HG03060 (cell line): ENCODE measurements around the gene RNF169.
"Not testable (repeated sequence)": the region's sequence is repeated elsewhere in the genome, so short reads cannot be mapped to it uniquely, and the experiment has no call there.

Experiments used
- ATAC-seq: cut with Tn5 transposase; IDR thresholded peaks from one replicate; pipeline ENCODE4 v1.9.1; 2021; ENCODE audit warnings: low read depth, moderate number of reproducible peaks; ENCODE audit not compliant: unreplicated experiment

RNF169 gene

GRCh38 chr11:74818283-74818946 is 69.8 kb downstream of the RNF169 start:
- no peak for ATAC-seq

DNA sequence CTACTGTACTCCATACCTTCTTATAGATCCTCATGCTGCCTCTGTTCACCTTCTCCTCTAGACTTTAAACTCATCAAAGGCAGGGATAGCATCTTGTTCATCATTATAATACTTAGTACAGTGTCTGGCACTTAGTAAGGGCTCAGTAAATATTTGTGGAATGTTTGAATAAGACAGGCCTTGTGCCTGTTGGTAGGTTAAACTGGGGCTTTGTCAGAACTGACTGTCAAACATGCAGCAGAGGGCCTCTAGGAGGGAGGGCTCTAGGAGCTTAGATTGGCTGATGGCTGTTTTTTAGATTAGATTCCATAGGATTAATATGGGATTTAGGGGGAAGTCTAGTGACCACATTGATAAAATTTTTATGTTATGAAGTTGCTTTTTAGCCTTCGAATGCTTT is 70.8 kb downstream of the RNF169 start:
- ATAC-seq: no peak

DNA sequence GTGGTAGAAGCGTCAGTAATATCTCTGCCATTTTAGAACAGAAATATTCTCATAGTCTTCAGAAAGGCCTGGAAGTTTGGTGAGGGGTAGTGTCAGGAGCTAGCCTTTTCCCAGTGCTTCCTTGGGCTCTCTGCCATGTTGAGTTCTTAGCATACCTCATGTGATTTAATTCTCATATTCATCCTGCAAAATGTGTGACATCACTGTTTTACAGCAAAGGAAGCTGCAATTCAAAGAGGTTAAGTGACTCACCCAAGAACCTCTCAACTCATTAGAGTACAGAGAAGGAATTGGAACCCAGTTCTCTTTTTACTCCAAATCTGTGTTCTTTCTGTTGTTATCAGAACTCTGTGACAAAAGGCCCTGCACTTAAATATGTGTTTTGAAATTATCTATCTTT is 72.1 kb downstream of the RNF169 start:
- ATAC-seq: no peak

DNA sequence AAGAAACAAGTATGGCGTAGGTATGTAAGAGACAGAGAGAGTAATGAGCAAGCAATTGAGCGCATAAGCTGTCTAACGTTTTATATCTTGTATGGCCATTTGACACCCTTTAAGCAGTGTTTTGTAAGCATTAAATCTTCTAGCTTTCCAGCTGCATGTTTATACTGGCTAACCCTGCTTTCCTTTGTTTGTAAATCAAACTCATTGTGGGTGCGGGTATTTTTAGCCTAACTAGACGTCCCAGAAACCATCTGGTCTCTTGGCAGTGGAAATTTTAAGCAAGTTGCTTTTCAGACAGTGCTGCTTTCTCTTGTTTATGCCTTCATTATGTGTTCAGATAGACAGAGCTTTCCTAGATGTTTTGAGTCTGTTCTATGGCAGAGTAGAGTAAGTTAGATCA is 73.5 kb downstream of the RNF169 start:
- ATAC-seq: no peak

- no peak for ATAC-seq
Measured at GRCh38 chr11:74824285-74824982, 75.8 kb downstream of the RNF169 start.

GRCh38 chr11:74825596-74825995 is 76.9 kb downstream of the RNF169 start:
- not testable (repeated sequence) for ATAC-seq

- no peak for ATAC-seq
Measured at GRCh38 chr11:74826901-74827300, 78.3 kb downstream of the RNF169 start.

DNA sequence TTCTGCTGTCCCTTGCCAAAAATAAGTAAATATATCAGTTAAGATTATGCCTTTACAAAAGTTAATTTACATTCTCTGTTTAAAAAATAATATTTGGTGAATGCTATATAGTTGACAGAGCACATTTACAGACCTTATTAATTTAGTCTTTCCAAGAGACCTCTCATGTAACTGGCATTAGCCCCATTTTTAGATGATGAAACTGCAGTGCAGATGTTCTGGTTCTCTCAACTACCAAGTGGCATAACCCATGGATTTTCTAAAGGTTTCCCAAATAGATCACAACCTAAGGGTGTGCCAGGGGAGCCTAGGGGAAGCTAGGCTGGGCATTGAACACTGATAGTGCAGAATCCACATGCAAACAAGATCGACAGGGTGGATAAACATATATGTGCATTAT is 88.5 kb downstream of the RNF169 start:
- ATAC-seq: no peak

DNA sequence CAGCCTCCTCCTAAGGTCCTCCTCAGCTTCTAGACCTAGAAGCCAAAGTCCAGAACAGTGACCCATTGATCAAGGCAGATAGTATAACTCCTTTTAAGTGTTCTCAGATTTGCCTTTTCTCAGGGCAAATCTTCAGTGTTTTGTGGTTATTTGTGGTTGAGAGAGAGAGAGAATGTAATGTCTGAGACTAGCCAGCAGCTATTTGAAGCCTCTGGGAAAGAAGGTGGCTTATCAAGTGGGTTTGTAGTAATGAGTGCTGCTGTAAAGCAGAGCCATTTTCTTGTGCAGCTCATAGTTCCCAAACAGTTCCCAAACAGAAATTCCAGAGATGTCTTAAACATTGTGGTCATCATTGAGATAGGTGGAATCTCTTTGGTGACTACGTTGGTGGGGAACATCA is 89.5 kb downstream of the RNF169 start:
- no peak for ATAC-seq

DNA sequence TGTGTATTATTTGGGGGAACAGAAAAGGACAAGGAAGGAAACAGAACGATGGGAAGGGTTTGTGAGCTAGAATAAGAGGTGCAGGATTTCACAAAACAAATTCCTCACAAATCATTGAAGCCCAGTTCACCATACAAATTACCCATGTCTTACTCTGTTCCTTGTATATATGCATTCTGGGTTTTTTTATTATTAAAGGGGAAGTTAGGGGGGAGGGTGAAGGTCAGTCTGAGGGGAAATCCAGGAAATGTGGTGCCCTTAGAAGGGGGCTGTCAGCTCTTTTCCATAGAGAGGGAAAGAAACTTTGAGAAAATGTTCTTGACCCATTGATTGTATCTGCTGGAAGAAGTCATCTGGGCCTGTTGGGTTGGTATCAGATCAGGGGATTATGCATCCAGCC is 90.8 kb downstream of the RNF169 start:
- no peak for ATAC-seq

DNA sequence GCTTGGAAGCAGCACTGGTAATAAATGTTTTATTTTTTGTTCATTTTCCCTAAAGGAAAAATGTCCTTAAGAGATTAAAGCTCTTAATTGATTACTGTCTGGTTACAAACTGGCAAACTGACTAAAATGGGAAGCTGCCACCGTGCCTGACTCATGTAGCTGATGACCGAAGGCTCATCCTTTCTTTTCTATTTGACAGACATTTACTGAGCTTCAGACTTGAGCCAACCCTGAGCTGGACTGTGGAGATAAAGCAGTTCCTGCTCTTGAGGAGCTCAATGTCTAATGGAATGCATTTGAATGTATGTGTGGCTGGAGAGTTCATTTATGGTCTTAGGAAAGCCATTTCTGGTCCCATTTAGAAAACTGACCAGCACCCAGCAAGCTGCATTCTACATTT is 91.3 kb downstream of the RNF169 start:
- no peak for ATAC-seq

DNA sequence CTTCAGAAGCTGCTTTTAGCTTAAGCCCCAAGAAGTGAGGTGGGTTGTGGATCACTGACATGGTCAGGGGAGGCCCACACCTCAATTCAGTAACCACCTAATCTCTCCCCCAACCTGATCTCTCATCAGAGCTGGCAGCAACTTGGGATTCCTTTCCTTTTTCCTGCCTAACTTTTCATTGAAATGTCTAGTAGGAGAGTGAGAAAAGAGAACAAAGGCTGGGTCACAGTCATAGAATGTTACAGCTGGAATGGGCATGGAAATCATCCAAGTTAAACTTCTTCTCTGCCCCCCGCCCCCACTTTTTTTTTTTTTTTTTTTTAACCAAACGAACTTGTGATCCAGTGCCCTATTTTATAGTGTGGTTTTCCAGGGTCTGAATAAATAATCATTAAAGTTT is 91.8 kb downstream of the RNF169 start:
- no peak for ATAC-seq

DNA sequence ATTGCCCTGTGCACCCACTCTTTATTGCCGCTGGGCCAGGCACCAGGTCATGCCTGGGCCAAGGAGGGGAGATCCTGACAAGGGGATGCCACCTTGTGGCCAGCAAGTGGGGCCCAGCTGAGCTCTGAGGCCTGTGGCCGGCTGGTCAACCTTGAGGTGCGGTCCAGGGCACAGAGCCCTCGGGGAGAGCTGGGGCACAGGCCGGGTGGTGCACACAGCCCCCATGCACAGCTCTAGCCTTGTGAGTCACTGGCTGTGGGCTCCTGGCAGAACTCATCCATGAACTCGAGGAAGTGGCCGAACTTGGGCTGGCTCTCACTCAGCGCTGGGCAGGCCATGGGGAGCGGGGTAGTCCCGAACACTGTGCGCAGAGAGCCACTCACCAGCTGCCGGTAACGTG is 94.3 kb downstream of the RNF169 start:
- no peak for ATAC-seq

GRCh38 chr11:74844072-74844471 is 95.4 kb downstream of the RNF169 start:
- no peak for ATAC-seq

GRCh38 chr11:74844865-74845264 is 96.2 kb downstream of the RNF169 start:
- no peak for ATAC-seq

DNA sequence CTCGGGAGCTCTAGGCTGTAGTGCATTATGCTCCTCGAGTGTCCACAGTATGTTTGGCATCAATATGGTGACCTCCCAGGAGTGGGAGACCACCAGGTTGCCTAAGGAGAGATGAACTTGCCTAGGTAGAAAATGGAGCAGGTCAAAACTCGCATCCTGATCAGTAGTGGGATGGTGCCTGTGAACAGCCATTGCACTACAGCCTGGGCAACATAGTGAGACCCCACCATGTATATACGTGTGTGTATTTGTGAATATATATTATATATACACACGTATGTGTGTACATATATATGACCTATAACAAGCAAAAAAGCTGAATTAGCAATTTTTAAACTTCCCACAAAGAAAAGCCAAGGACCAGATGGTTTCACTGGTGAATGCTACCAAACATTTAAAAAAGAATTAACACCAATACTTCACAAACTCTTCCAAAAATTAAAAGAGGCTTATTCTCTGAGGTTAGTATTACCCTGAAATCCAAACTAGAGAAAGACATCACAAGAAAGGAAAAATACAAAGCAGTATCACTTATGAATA is 97.4 kb downstream of the RNF169 start:
- no peak for ATAC-seq

DNA sequence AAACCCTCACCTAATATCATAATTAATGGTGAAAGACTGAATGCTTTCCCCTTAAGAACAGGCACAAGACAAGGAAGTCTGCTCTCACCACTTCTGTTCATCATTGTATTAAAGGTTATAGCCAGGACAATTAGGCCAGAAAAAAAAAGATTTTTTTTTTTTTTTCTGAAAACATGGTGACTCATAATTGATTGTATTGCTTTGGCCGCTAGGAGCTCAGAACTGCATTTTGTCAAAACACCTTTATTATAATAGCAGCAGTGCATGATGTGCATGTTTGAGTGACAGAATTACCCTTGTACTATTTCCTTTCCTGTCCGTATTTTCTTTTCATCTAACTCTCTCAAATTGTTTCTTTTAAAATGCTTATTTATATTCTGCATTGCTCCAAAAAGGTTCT is 98.1 kb downstream of the RNF169 start:
- no peak for ATAC-seq

DNA sequence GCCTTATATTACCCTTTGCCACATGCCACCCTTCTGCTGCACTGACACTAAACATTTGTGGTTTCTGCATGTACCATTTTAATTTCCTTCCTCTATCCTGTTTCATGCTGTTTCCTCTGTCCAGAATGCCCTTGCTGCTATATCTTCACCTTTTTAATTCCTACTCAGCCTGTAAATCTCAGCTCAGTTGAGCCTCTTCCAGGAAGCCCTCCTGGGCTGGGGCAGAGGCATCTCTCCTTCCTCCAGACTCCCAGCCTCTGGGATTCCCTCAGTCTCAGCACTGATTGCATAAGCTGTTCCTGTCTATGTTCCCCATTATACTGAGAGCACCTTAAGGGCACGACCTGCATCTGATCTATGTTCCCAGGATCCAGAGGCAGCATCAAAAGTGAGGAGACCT is 98.7 kb downstream of the RNF169 start:
- no peak for ATAC-seq

DNA sequence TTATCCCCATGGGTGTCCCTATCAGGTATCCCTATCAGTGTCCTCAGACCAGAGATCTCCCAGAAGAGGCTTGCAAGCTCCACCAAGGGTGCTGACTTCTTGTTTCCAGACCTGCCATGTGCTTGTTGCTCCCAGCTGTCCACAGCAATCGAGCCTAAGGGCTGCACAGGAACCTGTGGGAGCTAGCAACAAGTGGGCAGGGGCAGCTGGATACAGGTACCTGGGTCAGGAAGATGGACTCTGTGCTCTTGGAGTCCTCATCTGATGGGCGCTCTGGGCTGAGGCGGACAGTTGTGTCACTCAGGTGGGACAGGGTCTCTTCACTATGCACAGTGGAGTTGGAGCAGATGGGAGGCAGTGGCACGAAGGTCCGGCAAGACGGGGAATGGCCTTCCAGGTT is 99.2 kb downstream of the RNF169 start:
- no peak for ATAC-seq

DNA sequence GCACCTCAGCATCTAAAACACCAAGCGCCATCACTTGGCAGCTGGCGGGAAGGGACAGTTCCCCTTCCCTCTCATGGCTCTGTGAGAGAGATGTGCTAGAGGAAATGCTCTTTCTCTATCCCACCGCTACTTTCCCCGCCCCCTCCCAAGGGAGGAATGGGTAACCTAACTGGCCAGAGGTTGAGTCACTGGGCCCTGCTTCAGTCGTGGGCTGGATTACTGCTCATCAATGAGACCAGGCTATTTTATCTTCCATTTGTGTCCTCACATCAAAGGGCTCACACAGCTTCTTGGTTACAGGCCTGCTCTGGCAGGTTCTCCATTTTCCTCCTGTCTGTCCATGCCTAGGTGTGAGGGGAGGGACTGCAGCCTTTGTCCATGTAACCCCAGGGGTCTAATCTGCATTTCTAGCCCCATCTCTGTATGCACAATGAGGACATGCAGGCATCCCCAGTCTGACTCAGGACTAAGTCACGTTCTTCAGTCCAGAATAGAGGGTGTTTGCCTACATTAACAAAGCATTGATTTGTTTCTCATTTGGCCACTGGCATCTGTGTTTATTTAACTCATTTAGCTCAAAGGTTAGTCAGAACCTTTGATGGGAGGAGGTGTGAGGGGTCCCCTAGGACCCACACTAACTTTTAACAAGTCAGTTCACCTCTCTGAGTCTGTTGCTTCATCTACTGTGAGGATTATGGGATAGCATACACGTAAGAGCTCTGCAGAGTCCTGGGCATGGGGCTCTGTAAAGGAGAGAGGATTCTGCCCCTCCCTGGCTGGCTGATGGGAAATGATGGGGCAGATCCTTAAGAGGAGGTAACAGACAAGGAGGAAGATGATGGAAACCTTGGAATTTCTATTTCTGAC is 101.1 kb downstream of the RNF169 start:
- no peak for ATAC-seq

DNA sequence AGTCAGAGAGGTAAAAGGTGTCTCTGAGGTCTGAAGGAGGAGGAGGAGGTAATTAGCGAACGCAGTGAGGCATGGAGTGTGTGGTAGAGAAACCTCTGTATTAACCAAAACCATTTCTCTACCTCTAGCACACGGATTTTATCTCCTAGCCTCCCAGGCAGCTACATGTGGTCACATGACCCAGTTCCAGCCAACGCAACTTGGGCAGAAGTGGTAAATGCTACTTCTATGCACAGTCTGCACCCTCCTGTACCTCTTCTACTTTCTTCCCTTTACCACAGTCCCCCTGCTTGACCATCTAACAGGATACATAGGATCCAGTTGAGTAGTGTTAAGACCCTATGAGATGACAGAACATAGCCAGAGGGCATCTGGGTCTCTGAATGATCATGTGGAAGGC is 104.6 kb downstream of the RNF169 start:
- ATAC-seq: no peak
